B cell (primary cell): ENCODE results near the gene OR10R2. TPM values are rescaled to one million over a fixed set of nuclear protein-coding genes. Genes with fewer than 3 reads are reported as not detected.

ENCODE experiments used
- ATAC-seq: fragments of 200-7000 bp; cut with Tn5 transposase; one replicate; pipeline ENCODE4 v1.10.0; 2021; ENCODE audit warnings: low read depth, mild to moderate bottlenecking, moderate number of reproducible peaks, moderate library complexity
- CTCF ChIA-PET: fragments of 350-600 bp; sonication (Branson Sonifier 250); formaldehyde crosslinking; loops from one replicate; lab custom pipeline; 2021; ENCODE audit warnings: antibody characterized with exemption, inconsistent platforms; lab: Charles Lee
- POLR2A ChIA-PET: fragments of 350-600 bp; sonication (Branson Sonifier 250); formaldehyde crosslinking; loops from one replicate; lab custom pipeline; 2021; ENCODE audit warnings: antibody characterized with exemption; lab: Charles Lee
- DNase-seq: peaks from one replicate; pipeline ENCODE4 v3.0.0; 2013
- H2AFZ ChIP-seq: 2 replicates; pipeline ENCODE4 v1.6.1; 2012; ENCODE audit warnings: mild to moderate bottlenecking, low read depth, low read length; ENCODE audit not compliant: insufficient read depth, poor library complexity, severe bottlenecking
- H3K27ac ChIP-seq, 2 donors: 1 replicate in 1 of 2; 2 replicates in 1 of 2; pipeline ENCODE4 v1.5.1; 2012 to 2013; ENCODE audit warnings: low read length in 2 of 2, mild to moderate bottlenecking in 2 of 2, moderate library complexity in 1 of 2
- H3K27me3 ChIP-seq, 4 experiments: fragments of 200-600 bp in 1 of 4; sonication (generic) in 1 of 4; replicated peaks in 1 of 4; 1 replicate in 2 of 4; 2 replicates in 2 of 4; pipeline versions ENCODE4 v1.6.1 to v1.7.0; 2013 to 2016; ENCODE audit warnings: low read length in 3 of 4, mild to moderate bottlenecking in 2 of 4, mixed read lengths in 1 of 4, moderate library complexity in 1 of 4; ENCODE audit not compliant: insufficient read depth in 4 of 4, control insufficient read depth in 3 of 4; ENCODE audit errors: control extremely low read depth in 1 of 4
- H3K36me3 ChIP-seq, 2 experiments: replicated peaks in 1 of 2; 1 replicate in 1 of 2; 2 replicates in 1 of 2; pipeline versions ENCODE4 v1.6.1 to v1.7.1; 2013; ENCODE audit warnings: low read length in 1 of 2; ENCODE audit not compliant: insufficient read depth in 2 of 2, control insufficient read depth in 1 of 2; ENCODE audit errors: control extremely low read depth in 1 of 2, extremely low read depth in 1 of 2
- H3K4me1 ChIP-seq, 2 donors: fragments of 200-600 bp in 1 of 2; sonication (generic) in 1 of 2; 1 replicate in 1 of 2; 2 replicates in 1 of 2; pipeline versions ENCODE4 v1.5.1 to v1.6.1; 2013 to 2017; ENCODE audit warnings: low read length in 2 of 2; ENCODE audit not compliant: control insufficient read depth in 2 of 2, insufficient read depth in 2 of 2
- H3K4me2 ChIP-seq: replicated peaks from 2 replicates; pipeline ENCODE3; 2012; ENCODE audit warnings: mild to moderate bottlenecking, low read depth, low read length; ENCODE audit not compliant: poor library complexity, severe bottlenecking
- H3K4me3 ChIP-seq, 5 experiments: fragments of 200-600 bp in 1 of 5; sonication (generic) in 1 of 5; 1 replicate in 3 of 5; 2 replicates in 2 of 5; pipeline versions ENCODE4 v1.5.1 to v1.7.0; 2011 to 2016; ENCODE audit warnings: low read length in 4 of 5, mild to moderate bottlenecking in 4 of 5, low read depth in 2 of 5, control low read depth in 1 of 5, moderate library complexity in 1 of 5; ENCODE audit not compliant: insufficient read depth in 1 of 5; ENCODE audit errors: control extremely low read depth in 1 of 5, extremely low read depth in 1 of 5
- H3K79me2 ChIP-seq: fragments of 200-600 bp; sonication (generic); one replicate; pipeline ENCODE4 v1.6.0; 2016; ENCODE audit warnings: low read length; ENCODE audit not compliant: control insufficient read depth, insufficient read depth
- H3K9ac ChIP-seq: fragments of 200-600 bp; sonication (generic); 2 replicates; pipeline ENCODE4 v1.6.1; 2017; ENCODE audit warnings: mild to moderate bottlenecking, low read length, moderate library complexity
- H3K9me3 ChIP-seq, 3 donors: one replicate each; pipeline versions ENCODE4 v1.6.1 to v1.7.1; 2013; ENCODE audit warnings: low read length in 2 of 3; ENCODE audit not compliant: control insufficient read depth in 2 of 3, insufficient read depth in 1 of 3; ENCODE audit errors: control extremely low read depth in 1 of 3
- H4K20me1 ChIP-seq: 2 replicates; pipeline ENCODE4 v1.6.0; 2012; ENCODE audit warnings: mild to moderate bottlenecking, low read length; ENCODE audit not compliant: insufficient read depth, control insufficient read depth, poor library complexity, severe bottlenecking
- H3K27ac Mint-ChIP-seq: one replicate; pipeline ENCODE4 v1.8.0; 2021; ENCODE audit warnings: mixed read lengths
- H3K27me3 Mint-ChIP-seq: one replicate; pipeline ENCODE4 v1.8.0; 2021; ENCODE audit warnings: mixed read lengths
- H3K4me1 Mint-ChIP-seq: one replicate; pipeline ENCODE4 v1.8.0; 2021; ENCODE audit warnings: mixed read lengths
- H3K4me3 Mint-ChIP-seq: one replicate; pipeline ENCODE4 v1.8.0; 2021; ENCODE audit warnings: mixed read lengths
- H3K9me3 Mint-ChIP-seq: one replicate; pipeline ENCODE4 v1.8.0; 2022; ENCODE audit warnings: mixed read lengths; ENCODE audit not compliant: insufficient read depth
- CTCF ChIP-seq: fragments of 200-600 bp; IDR thresholded peaks from one replicate; pipeline ENCODE4 v1.8.0; 2022; ENCODE audit warnings: antibody characterized with exemption, mild to moderate bottlenecking
- EZH2 ChIP-seq: IDR thresholded peaks from 2 replicates; pipeline ENCODE4 v1.6.1; 2012; ENCODE audit warnings: borderline replicate concordance, low read depth, mild to moderate bottlenecking, moderate library complexity, low read length; ENCODE audit not compliant: insufficient read depth, poor library complexity, severe bottlenecking
- WGBS: methylation state at CpG from one replicate; pipeline ENCODE4 v1.1.5; 2013; ENCODE audit warnings: missing lambda C conversion rate; ENCODE audit not compliant: insufficient coverage; 5-methylcytosine and 5-hydroxymethylcytosine counted together
- intact Hi-C: fragments of 100-400 bp; cut with micrococcal nuclease; formaldehyde crosslinking; loops from one replicate; pipeline ENCODE4 v1.10.0; 2022
- polyA plus RNA-seq: library from polyadenylated mRNA; depleted of rRNA; stranded (reverse); fragments of >200 nt; gene quantifications from 2 replicates; pipeline ENCODE4 v1.2.3, GENCODE V29; 2012
- total RNA-seq, 2 donors: library from RNA; stranded (reverse); fragments of 120-200 nt in 1 of 2; gene quantifications; 1 replicate in 1 of 2; 2 replicates in 1 of 2; pipeline versions ENCODE4 v1.2.3 to v1.2.4, GENCODE V29; 2013 to 2022

Gene OR10R2
- total and polyA plus RNA-seq, 2 donors (not counting 1 experiment from before 2014, with no cell fraction given), result not detected

- peaks cover 35% of the 10 kb centered on the region for H3K27me3 Mint-ChIP-seq
- intact Hi-C loops, result loop anchor here (5.0 kb wide), 1 partner anchor 565 kb away; no protein-coding TSS in a partner anchor
Measured at GRCh38 chr1:158507511-158507910, 35.5 kb downstream of the OR10R2 start.

More at GRCh38 chr1:158507511-158507910, 35.5 kb downstream of the OR10R2 start:
- DNase-seq (no peak), ATAC-seq (no peak)
- Mint-ChIP-seq H3K27ac (no peak overlapping the region), H3K9me3 (no peaks in the 10 kb centered on the region), H3K4me3 (no peak overlapping the region), H3K4me1 (no peaks in the 10 kb centered on the region)
- no peaks in the 10 kb centered on the region for H4K20me1 ChIP-seq
- CTCF ChIA-PET, result interaction anchor here (1.3 to 2.9 kb wide), 3 partner anchors 261 to 581 kb away, joined by 3 to 19 read pairs (median 9); no protein-coding TSS in a partner anchor
- peaks cover 0 to 9% (median 0%) of the 10 kb centered on the region in 4 experiments for H3K27me3 ChIP-seq
- POLR2A ChIA-PET, result interaction anchor here (0.6 kb wide), 1 partner anchor 581 kb away, joined by 3 read pairs; no protein-coding TSS in a partner anchor
- H3K4me2 ChIP-seq, result no peak overlapping the region
- H3K4me1 ChIP-seq, result no peaks in the 10 kb centered on the region
- no peak overlapping the region for H3K27ac ChIP-seq
- no peaks in the 10 kb centered on the region for H3K36me3 ChIP-seq
- H3K9ac ChIP-seq, result no peak overlapping the region
- H2AFZ ChIP-seq, result no peak overlapping the region
- no peak overlapping the region for H3K4me3 ChIP-seq
- H3K79me2 ChIP-seq, result no peaks in the 10 kb centered on the region
- no peak for TF ChIP-seq EZH2
- no peak for TF ChIP-seq CTCF
- no CpG with 5 or more reads among the region's 2 CpGs for WGBS
- H3K9me3 ChIP-seq, result no peaks in the 10 kb centered on the region
